ENCODE data around the gene RBFOX2. TPM values are rescaled to one million over a fixed set of nuclear protein-coding genes. Genes with fewer than 3 reads are reported as not detected.

Gene RBFOX2
- total and polyA plus RNA-seq, 8 donors = 12.9 to 33.7 (median 16.7) TPM

DNA sequence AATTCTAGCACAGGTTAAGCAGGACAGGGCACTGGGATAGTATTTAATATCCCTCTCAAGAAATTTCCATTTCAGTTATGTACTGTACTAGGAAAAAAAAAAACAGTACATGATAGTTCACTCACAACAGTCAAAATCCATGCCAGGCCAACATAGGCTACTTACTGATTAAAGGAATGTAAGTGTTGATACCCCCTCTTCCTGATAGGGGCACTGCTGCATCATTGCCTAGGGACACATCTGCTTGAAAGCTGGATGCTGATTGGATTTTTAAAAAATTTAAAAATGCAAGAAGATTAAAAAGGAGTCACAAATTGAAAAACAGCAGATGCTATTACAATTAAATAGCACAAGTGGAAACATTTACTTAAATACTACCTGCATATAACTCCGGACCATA lies 267.6 kb downstream of the RBFOX2 start:
- peaks cover 4 to 6% (median 4%) of the 10 kb centered on the region in 3 donors for H3K4me1 ChIP-seq
- FAIRE-seq (no peak), DNase-seq (no peak), ATAC-seq (peak in 2 of 4 donors; percentile 41 to 50)
- 92 to 97% methylated on average over 1 of the region's 1 CpG for WGBS, 2 donors
- H3K27ac ChIP-seq = no peak overlapping the region
- intact Hi-C loops (cut with DNase I) = no loop called here
- no peaks in the 10 kb centered on the region for H3K27me3 ChIP-seq
- H3K36me3 ChIP-seq = peaks cover 0 to 12% (median 0%) of the 10 kb centered on the region in 3 donors
- H3K9me3 ChIP-seq = no peaks in the 10 kb centered on the region
- TF ChIP-seq, protein P1, sequence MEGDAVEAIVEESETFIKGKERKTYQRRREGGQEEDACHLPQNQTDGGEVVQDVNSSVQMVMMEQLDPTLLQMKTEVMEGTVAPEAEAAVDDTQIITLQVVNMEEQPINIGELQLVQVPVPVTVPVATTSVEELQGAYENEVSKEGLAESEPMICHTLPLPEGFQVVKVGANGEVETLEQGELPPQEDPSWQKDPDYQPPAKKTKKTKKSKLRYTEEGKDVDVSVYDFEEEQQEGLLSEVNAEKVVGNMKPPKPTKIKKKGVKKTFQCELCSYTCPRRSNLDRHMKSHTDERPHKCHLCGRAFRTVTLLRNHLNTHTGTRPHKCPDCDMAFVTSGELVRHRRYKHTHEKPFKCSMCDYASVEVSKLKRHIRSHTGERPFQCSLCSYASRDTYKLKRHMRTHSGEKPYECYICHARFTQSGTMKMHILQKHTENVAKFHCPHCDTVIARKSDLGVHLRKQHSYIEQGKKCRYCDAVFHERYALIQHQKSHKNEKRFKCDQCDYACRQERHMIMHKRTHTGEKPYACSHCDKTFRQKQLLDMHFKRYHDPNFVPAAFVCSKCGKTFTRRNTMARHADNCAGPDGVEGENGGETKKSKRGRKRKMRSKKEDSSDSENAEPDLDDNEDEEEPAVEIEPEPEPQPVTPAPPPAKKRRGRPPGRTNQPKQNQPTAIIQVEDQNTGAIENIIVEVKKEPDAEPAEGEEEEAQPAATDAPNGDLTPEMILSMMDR (IDR thresholded peaks at IDR 0.05) = no peak
- H3K4me3 ChIP-seq = no peak overlapping the region

DNA sequence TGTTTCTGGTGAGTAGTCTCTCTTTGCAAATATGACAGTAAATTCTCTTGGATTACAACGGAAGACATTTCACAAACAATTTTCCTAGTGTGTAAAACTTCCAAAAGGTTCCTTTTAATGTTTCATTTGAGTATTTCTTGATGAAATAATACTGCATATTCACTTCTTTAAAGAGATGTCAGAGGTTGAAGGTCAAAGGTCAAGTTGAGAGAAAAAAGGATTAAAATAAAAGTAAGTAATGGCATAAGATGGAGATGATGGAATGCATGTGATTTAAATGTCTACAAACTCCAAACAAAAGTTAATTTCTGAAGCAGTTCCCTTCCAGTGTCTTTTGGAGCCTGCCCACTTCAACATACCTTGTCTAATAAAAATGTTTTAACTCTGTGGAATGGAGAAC lies 270.2 kb downstream of the RBFOX2 start:
- 89 to 94% methylated on average over 1 of the region's 1 CpG for WGBS, 2 donors
- DNase-seq (no peak), FAIRE-seq (no peak), ATAC-seq (no peak)
- no peak overlapping the region for H3K27ac ChIP-seq
- H3K4me3 ChIP-seq = no peak overlapping the region
- H3K9me3 ChIP-seq = no peaks in the 10 kb centered on the region
- H3K27me3 ChIP-seq = no peaks in the 10 kb centered on the region
- TF ChIP-seq, protein P1 (IDR thresholded peaks at IDR 0.05) = no peak
- intact Hi-C loops (cut with DNase I) = loop anchor here in 1 of 3 donors (10.0 kb wide), 1 partner anchor 136 kb away; no protein-coding TSS in a partner anchor
- peaks cover 4 to 6% (median 4%) of the 10 kb centered on the region in 3 donors for H3K4me1 ChIP-seq
- peaks cover 0 to 12% (median 0%) of the 10 kb centered on the region in 3 donors for H3K36me3 ChIP-seq

DNA sequence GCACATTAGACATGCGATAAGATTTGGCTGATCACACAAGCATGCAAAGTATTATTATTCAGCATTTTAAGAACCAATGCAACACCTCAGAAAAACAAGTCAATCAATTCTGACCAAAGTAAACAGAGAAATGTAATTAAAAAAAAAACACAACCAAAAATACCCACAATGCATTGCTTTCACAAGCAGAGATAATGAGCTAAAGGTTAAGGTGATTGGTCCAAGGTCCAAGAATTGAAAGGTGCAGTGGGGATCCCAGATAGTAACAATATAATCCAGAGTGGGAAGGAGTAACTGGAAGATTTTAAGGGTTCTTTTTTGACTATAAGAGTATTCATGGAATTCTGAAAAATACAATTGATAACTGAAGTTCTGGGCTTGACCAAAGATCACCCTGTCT lies 271.9 kb downstream of the RBFOX2 start:
- ATAC-seq = peak in 1 of 4 donors; percentile 53
- no peak for DNase-seq
- Histone ChIP-seq H3K4me1 (peaks cover 4 to 6% (median 4%) of the 10 kb centered on the region in 3 donors), H3K9me3 (no peaks in the 10 kb centered on the region), H3K4me3 (no peak overlapping the region), H3K36me3 (peaks cover 0 to 12% (median 0%) of the 10 kb centered on the region in 3 donors), H3K27me3 (no peaks in the 10 kb centered on the region), H3K27ac (no peak overlapping the region)
- FAIRE-seq = no peak
- intact Hi-C loops (cut with DNase I) = loop anchor here in 1 of 3 donors (10.0 kb wide), 1 partner anchor 138 kb away; no protein-coding TSS in a partner anchor
- TF ChIP-seq, protein P1 (IDR thresholded peaks at IDR 0.05) = no peak
- 67 to 73% methylated on average over 1 of the region's 1 CpG for WGBS, 2 donors

DNA sequence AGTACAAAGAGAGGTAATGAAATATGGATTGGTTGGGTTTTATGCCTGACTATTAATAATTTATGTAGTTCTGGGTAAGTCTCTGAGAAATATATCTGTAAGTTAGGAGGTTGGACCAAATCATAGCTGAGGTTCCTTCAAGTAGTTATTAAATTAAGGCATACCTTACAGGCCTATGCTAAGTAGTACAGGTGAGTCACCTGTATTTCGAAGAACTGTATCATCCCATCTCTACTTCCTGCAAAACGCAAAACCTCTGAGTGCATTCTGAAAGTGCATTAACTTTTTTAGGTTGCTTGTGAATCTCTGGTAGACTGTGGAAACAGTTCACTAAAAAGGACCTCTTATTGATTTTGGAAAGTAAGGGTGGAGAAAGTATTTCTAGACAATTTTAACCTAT lies 273.9 kb downstream of the RBFOX2 start:
- DNase-seq (no peak), ATAC-seq (no peak), FAIRE-seq (no peak)
- intact Hi-C loops (cut with DNase I) = loop anchor here in 1 of 3 donors (10.0 kb wide), 1 partner anchor 140 kb away; no protein-coding TSS in a partner anchor
- Histone ChIP-seq H3K4me3 (no peak overlapping the region), H3K27ac (no peak overlapping the region), H3K27me3 (no peaks in the 10 kb centered on the region), H3K36me3 (peaks cover 0 to 8% (median 0%) of the 10 kb centered on the region in 3 donors), H3K9me3 (no peaks in the 10 kb centered on the region), H3K4me1 (peaks cover 4 to 6% (median 4%) of the 10 kb centered on the region in 3 donors)
- TF ChIP-seq, protein P1 (IDR thresholded peaks at IDR 0.05) = no peak
- 78 to 88% methylated on average over 2 of the region's 2 CpGs for WGBS, 2 donors

DNA sequence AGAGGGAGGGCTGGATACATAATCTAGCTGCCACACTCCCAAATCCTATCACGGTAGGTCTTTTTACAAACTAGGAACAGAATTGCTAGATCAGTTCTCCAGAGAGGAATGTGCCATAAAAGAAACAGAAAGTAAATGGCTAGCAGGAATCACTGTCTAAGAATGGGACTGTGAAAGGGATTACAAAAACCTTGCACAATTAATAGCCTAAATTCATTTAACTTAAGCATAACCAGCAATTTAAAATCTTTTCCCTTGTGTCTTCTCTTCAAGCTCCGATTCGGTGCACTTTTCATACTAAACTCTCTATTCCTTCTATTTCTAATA lies 275.8 kb downstream of the RBFOX2 start:
- no peak for DNase-seq
- ATAC-seq = no peak
- TF ChIP-seq, protein P1 (IDR thresholded peaks at IDR 0.05) = no peak
- no peak for FAIRE-seq
- peaks cover 4 to 6% (median 4%) of the 10 kb centered on the region in 3 donors for H3K4me1 ChIP-seq
- H3K9me3 ChIP-seq = no peaks in the 10 kb centered on the region
- H3K36me3 ChIP-seq = no peaks in the 10 kb centered on the region
- no peak overlapping the region for H3K4me3 ChIP-seq
- intact Hi-C loops (cut with DNase I) = loop anchor here in 1 of 3 donors (10.0 kb wide), 1 partner anchor 142 kb away; no protein-coding TSS in a partner anchor
- no peak overlapping the region for H3K27ac ChIP-seq
- WGBS, 2 donors = 86 to 89% methylated on average over 3 of the region's 3 CpGs
- H3K27me3 ChIP-seq = no peaks in the 10 kb centered on the region

Measured in pancreas (tissue), 10 donors.